Spleen (tissue), 7 donors: Measurements from ENCODE around the gene NMUR1.

Source experiments
- CTCF ChIP-seq, 11 experiments: fragments of 200-600 bp in 7 of 11; fragments of 450-650 bp in 4 of 11; sonication (generic) in 4 of 11; IDR thresholded peaks in 8 of 11; conservative IDR thresholded peaks in 3 of 11; 1 replicate in 7 of 11; 2 replicates in 4 of 11; pipeline versions ENCODE4 v1.4.0 to v1.8.0; 2016 to 2021; ENCODE audit warnings: antibody characterized with exemption in 11 of 11, inconsistent platforms in 4 of 11, mild to moderate bottlenecking in 1 of 11
- POLR2A ChIP-seq, 3 donors: fragments of 450-650 bp; IDR thresholded peaks; one replicate each; pipeline ENCODE4 v1.5.1; 2017; ENCODE audit warnings: antibody characterized with exemption in 3 of 3, mild to moderate bottlenecking in 1 of 3
- POLR2AphosphoS5 ChIP-seq, 3 donors: sonication (generic); formaldehyde crosslinking; IDR thresholded peaks; one replicate each; pipeline ENCODE4 v1.5.1; 2017; ENCODE audit warnings: antibody characterized with exemption in 3 of 3
- donor health status: DM: no; HTN: no; CAD: no; lungs with moderate emphysema.
- donor health status: DM: no; HTN: no; CAD: no.
- donor health status: DM: no; HTN: no; CAD: no.

DNA sequence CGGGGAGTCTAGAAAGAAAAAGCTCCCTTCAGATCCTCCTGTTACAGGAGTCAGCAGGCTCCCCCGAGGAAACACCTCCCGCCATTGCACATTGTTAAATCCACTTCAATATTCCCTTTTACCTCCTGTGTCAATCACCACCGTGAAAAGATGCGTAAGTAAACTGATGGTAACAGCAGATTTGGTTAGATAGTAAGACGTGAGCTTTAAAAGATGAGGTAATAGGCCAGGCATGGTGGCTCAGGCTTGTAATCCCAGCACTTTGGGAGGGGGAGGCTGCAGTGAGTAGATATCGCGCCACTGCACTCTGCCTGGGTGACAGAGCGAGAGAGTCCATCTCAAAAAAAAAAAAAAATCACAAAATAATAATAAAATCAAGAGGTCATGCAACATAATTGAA lies 50.8 kb downstream of the NMUR1 start:
- TF ChIP-seq POLR2A (IDR thresholded peaks at IDR 0.05), result no peak
- TF ChIP-seq CTCF (IDR thresholded peaks at IDR 0.05 in 8 of 11, conservative IDR thresholded peaks at IDR 0.05 in 3 of 11), result no peak
- TF ChIP-seq POLR2AphosphoS5 (IDR thresholded peaks at IDR 0.05), result no peak
